Hepatocyte (in vitro differentiated cells): ENCODE measurements around the gene PIGB. TPM values are rescaled to one million over a fixed set of nuclear protein-coding genes. Genes with fewer than 3 reads are reported as not detected.

Experiments used
- DNase-seq: peaks from one replicate; pipeline ENCODE4 v3.0.0-alpha.2; 2016; ENCODE audit warnings: low spot score
- H2AFZ ChIP-seq: fragments of 200-600 bp; sonication (generic); 2 replicates; pipeline ENCODE4 v1.6.0; 2016; ENCODE audit warnings: antibody characterized with exemption, mild to moderate bottlenecking
- H3K27ac ChIP-seq: fragments of 200-600 bp; sonication (generic); 2 replicates; pipeline ENCODE4 v1.5.1; 2016; ENCODE audit warnings: mild to moderate bottlenecking
- H3K27me3 ChIP-seq: fragments of 200-600 bp; sonication (generic); 2 replicates; pipeline ENCODE4 v1.6.1; 2016
- H3K36me3 ChIP-seq: fragments of 200-600 bp; sonication (generic); replicated peaks from 2 replicates; pipeline ENCODE4 v1.5.1; 2016; ENCODE audit warnings: low read depth; ENCODE audit not compliant: insufficient read depth
- H3K4me1 ChIP-seq: fragments of 200-600 bp; sonication (generic); 2 replicates; pipeline ENCODE4 v1.5.1; 2016; ENCODE audit warnings: mild to moderate bottlenecking, moderate library complexity; ENCODE audit not compliant: insufficient read depth
- H3K4me2 ChIP-seq: fragments of 200-600 bp; sonication (generic); 2 replicates; pipeline ENCODE4 v1.6.0; 2016
- H3K4me3 ChIP-seq: fragments of 200-600 bp; sonication (generic); 2 replicates; pipeline ENCODE4 v1.5.1; 2016; ENCODE audit warnings: mild to moderate bottlenecking
- H3K79me2 ChIP-seq: fragments of 200-600 bp; sonication (generic); 2 replicates; pipeline ENCODE4 v1.6.0; 2017; ENCODE audit warnings: mild to moderate bottlenecking
- H3K9me2 ChIP-seq: fragments of 200-600 bp; sonication (generic); replicated peaks from 2 replicates; pipeline ENCODE4 v1.6.0; 2017; ENCODE audit warnings: mild to moderate bottlenecking; ENCODE audit not compliant: insufficient read depth
- H3K9me3 ChIP-seq: fragments of 200-600 bp; sonication (generic); 2 replicates; pipeline ENCODE4 v1.5.1; 2016; ENCODE audit warnings: low read depth, mild to moderate bottlenecking
- H4K20me1 ChIP-seq: fragments of 200-600 bp; sonication (generic); 2 replicates; pipeline ENCODE4 v1.6.0; 2016; ENCODE audit warnings: mild to moderate bottlenecking; ENCODE audit not compliant: insufficient read depth, poor library complexity, severe bottlenecking
- CTCF ChIP-seq: fragments of 200-600 bp; sonication (generic); IDR thresholded peaks from 2 replicates; pipeline ENCODE4 v1.5.1; 2016; ENCODE audit warnings: antibody characterized with exemption, mild to moderate bottlenecking; ENCODE audit not compliant: poor library complexity
- EZH2 ChIP-seq: fragments of 200-600 bp; sonication (generic); IDR thresholded peaks from 2 replicates; pipeline ENCODE4 v1.6.1; 2016; ENCODE audit warnings: antibody characterized with exemption, mild to moderate bottlenecking, borderline replicate concordance
- EZH2phosphoT487 ChIP-seq: fragments of 200-600 bp; sonication (generic); IDR thresholded peaks from one replicate; pipeline ENCODE4 v1.6.1; 2018; ENCODE audit warnings: antibody characterized with exemption, mild to moderate bottlenecking, low read depth, moderate library complexity; ENCODE audit not compliant: unreplicated experiment, severe bottlenecking
- WGBS: methylation state at CpG from one replicate; pipeline ENCODE4 v1.1.6; 2016; ENCODE audit warnings: low lambda C conversion rate; ENCODE audit errors: missing lambda C conversion rate; 5-methylcytosine and 5-hydroxymethylcytosine counted together
- polyA plus RNA-seq: library from polyadenylated mRNA; unstranded; fragments of >200 nt; fragmentation: Nextera tagmentation; extraction: Ambion mirVana; gene quantifications from 2 replicates; pipeline ENCODE4 v1.2.1, GENCODE V29; 2016
- total RNA-seq: library from RNA; depleted of rRNA; stranded (reverse); fragments of >200 nt; gene quantifications from 2 replicates; pipeline ENCODE4 v1.2.3, GENCODE V29; 2014

The PIGB gene
- total and polyA plus RNA-seq, 2 experiments from 2014 or later: 12.1 to 13.5 TPM

- no peak for DNase-seq
- H3K27ac ChIP-seq: no peak overlapping the region
- TF ChIP-seq EZH2phosphoT487 (no peak), CTCF (no peak), EZH2 (no peak)
- no peaks in the 10 kb centered on the region for H3K9me2 ChIP-seq
- H3K4me3 ChIP-seq: no peak overlapping the region
- no peak overlapping the region for H3K4me2 ChIP-seq
- no peaks in the 10 kb centered on the region for H3K4me1 ChIP-seq
- H3K9me3 ChIP-seq: no peaks in the 10 kb centered on the region
- no peaks in the 10 kb centered on the region for H3K36me3 ChIP-seq
- H2AFZ ChIP-seq: no peak overlapping the region
- H3K27me3 ChIP-seq: no peaks in the 10 kb centered on the region
- no peaks in the 10 kb centered on the region for H4K20me1 ChIP-seq
- 94% methylated on average over 5 of the region's 5 CpGs for WGBS
- H3K79me2 ChIP-seq: no peaks in the 10 kb centered on the region
Observed at GRCh38 chr15:55379095-55379494, 60.1 kb downstream of the PIGB start.

- no peaks in the 10 kb centered on the region for H3K4me1 ChIP-seq
- no peaks in the 10 kb centered on the region for H3K27me3 ChIP-seq
- H3K9me3 ChIP-seq: no peaks in the 10 kb centered on the region
- no peak for TF ChIP-seq EZH2
- TF ChIP-seq CTCF: no peak
- no peak for DNase-seq
- no peaks in the 10 kb centered on the region for H3K79me2 ChIP-seq
- H4K20me1 ChIP-seq: no peaks in the 10 kb centered on the region
- H3K27ac ChIP-seq: no peak overlapping the region
- no peaks in the 10 kb centered on the region for H3K36me3 ChIP-seq
- H3K4me2 ChIP-seq: no peak overlapping the region
- H3K4me3 ChIP-seq: no peak overlapping the region
- H2AFZ ChIP-seq: no peak overlapping the region
- no peaks in the 10 kb centered on the region for H3K9me2 ChIP-seq
Observed at GRCh38 chr15:55381595-55381994, 62.6 kb downstream of the PIGB start.

GRCh38 chr15:55383687-55384086, 64.7 kb downstream of the PIGB start:
- H3K4me2 ChIP-seq: no peak overlapping the region
- no peaks in the 10 kb centered on the region for H3K79me2 ChIP-seq
- H2AFZ ChIP-seq: no peak overlapping the region
- H4K20me1 ChIP-seq: no peaks in the 10 kb centered on the region
- no peak for DNase-seq
- no peaks in the 10 kb centered on the region for H3K9me3 ChIP-seq
- TF ChIP-seq EZH2phosphoT487: no peak
- no peak for TF ChIP-seq CTCF
- no peak for TF ChIP-seq EZH2
- H3K4me1 ChIP-seq: no peaks in the 10 kb centered on the region
- WGBS: 96% methylated on average over 2 of the region's 2 CpGs
- no peaks in the 10 kb centered on the region for H3K36me3 ChIP-seq
- H3K9me2 ChIP-seq: no peaks in the 10 kb centered on the region
- no peak overlapping the region for H3K27ac ChIP-seq
- H3K27me3 ChIP-seq: no peaks in the 10 kb centered on the region
- no peak overlapping the region for H3K4me3 ChIP-seq

DNA sequence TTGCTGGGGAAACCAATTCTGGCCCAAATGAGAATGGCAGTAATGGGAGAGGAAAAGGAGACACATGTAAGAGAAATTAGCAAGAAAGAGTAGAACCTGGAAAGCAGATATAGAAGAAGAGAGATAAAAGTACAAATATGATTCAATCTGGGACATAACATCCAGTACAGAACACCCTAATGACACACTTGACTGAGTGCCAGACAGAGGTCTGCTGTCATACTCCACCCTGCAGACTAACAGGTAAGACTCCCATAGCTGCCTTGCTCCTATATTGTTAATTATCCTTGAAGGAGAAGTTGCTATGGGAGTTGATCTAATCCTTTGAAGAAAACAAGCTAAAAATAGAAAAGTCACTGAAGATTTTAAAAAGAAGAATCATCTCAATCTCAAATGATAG, 68.0 kb downstream of the PIGB start:
- Histone ChIP-seq H3K9me2 (no peaks in the 10 kb centered on the region), H3K27me3 (no peaks in the 10 kb centered on the region), H3K27ac (no peak overlapping the region), H2AFZ (no peak overlapping the region), H3K36me3 (no peaks in the 10 kb centered on the region), H4K20me1 (no peaks in the 10 kb centered on the region), H3K9me3 (no peaks in the 10 kb centered on the region), H3K4me3 (no peak overlapping the region), H3K4me2 (no peak overlapping the region), H3K79me2 (no peaks in the 10 kb centered on the region), H3K4me1 (no peaks in the 10 kb centered on the region)
- TF ChIP-seq EZH2phosphoT487 (no peak), EZH2 (no peak), CTCF (no peak)
- no peak for DNase-seq
